Mucosa of descending colon (tissue), 3 donors: ENCODE results near the gene SAP30L. TPM values are rescaled to one million over a fixed set of nuclear protein-coding genes. Genes with fewer than 3 reads are reported as not detected.

Experiments
- ATAC-seq: fragments of 200-7000 bp; cut with Tn5 transposase; one replicate; pipeline ENCODE4 v1.9.1; 2020; ENCODE audit warnings: mild to moderate bottlenecking, moderate library complexity
- DNase-seq, 3 donors: peaks; one replicate each; pipeline ENCODE4 v3.0.0-alpha.2; 2020
- H3K36me3 ChIP-seq: fragments of 200-600 bp; one replicate; pipeline ENCODE4 v1.8.0; 2021; ENCODE audit warnings: low read depth, mild to moderate bottlenecking
- H3K4me1 ChIP-seq: fragments of 200-600 bp; one replicate; pipeline ENCODE4 v1.8.0; 2021; ENCODE audit warnings: low read depth, mild to moderate bottlenecking
- H3K4me3 ChIP-seq: fragments of 200-600 bp; one replicate; pipeline ENCODE4 v1.8.0; 2021; ENCODE audit warnings: mild to moderate bottlenecking
- H3K9me3 ChIP-seq: fragments of 200-600 bp; one replicate; pipeline ENCODE4 v1.8.0; 2021; ENCODE audit warnings: mild to moderate bottlenecking
- CTCF ChIP-seq: fragments of 200-600 bp; IDR thresholded peaks from one replicate; pipeline ENCODE4 v1.8.0; 2022; ENCODE audit warnings: antibody characterized with exemption, mild to moderate bottlenecking
- intact Hi-C, 2 donors: fragments of 100-400 bp; cut with DNase I in 1 of 2; cut with micrococcal nuclease in 1 of 2; formaldehyde crosslinking; loops; one replicate each; pipeline versions ENCODE4 v1.11.0 to v1.11.1; 2022; cut with DNase I, micrococcal nuclease
- total RNA-seq, 3 donors: library from RNA; stranded (reverse); fragmentation: NEBNext Ultra II Directional in 2 of 3; extraction: Animal tissue kit (Norgen Biotek cat#: 25700) in 2 of 3; gene quantifications; one replicate each; pipeline versions ENCODE4 v1.2.1 to v1.2.4, GENCODE V29; 2021 to 2023
- donor health status: DM: no; HTN: no; CAD: no; lungs with moderate emphysema.
- donor health status: DM: no; HTN: no; CAD: no.
- donor health status: DM: no; HTN: yes; CAD: no.

Gene SAP30L
- total RNA-seq, 3 donors from 2014 or later, result 55.0 to 65.6 (median 63.5) TPM

DNA sequence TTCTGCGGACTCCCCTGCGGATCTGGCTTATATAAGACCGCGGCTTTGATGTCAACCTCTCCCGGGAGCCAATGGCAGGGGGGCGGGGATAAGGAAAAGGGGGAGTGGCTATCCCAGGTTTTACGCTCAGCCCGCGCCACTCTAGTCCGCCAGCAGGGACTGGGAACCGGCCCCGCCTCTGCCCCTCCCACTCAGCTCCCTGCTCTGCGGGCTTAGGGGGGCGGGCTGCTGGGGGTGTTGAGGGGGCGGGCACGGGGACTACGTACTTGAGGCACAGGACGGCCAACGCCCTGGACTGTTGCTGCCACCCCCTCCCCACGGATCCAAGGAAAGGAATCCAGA lies 32.4 kb downstream of the SAP30L start, which contains the start of gene HAND1:
TSS of gene HAND1 (minus strand) at position 4 of the 342 bp plus-strand sequence. CDS start 219 bp downstream, outside the sequence.
- peaks cover 37% of the 10 kb centered on the region for H3K4me1 ChIP-seq
- intact Hi-C loops, result no loop called here
- no peak for TF ChIP-seq CTCF
- ATAC-seq (peak; percentile 82), DNase-seq (peak; percentile 60 to 77 (median 72))
- H3K9me3 ChIP-seq, result no peaks in the 10 kb centered on the region
- H3K4me3 ChIP-seq, result no peak within 1 kb of the TSS
- H3K36me3 ChIP-seq, result no peaks in the 10 kb centered on the region

DNA sequence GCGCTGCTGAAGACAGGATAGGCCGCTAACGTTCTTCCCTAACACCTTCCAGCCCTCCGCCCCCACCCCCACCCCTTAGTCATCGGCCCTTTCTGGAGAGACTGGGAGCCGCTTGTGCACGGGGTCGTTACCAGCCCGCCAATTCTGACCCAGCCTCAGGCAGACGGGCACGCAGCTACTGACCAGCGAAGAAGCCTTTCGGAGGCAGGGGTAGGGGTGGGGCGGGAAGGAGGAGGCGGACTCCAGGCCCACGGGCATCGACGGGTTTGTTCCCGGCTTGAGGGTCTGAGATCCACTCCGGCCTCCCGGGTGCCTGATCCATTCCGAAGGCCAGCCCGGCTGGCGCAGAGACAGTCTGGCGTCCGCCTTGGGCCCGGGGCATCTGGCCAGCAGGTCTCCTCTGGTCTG lies 33.0 kb downstream of the SAP30L start:
- H3K4me1 ChIP-seq, result peaks cover 34% of the 10 kb centered on the region
- no peaks in the 10 kb centered on the region for H3K9me3 ChIP-seq
- no peak for TF ChIP-seq CTCF
- H3K36me3 ChIP-seq, result no peaks in the 10 kb centered on the region
- no peak overlapping the region for H3K4me3 ChIP-seq
- ATAC-seq (no peak), DNase-seq (no peak)
- intact Hi-C loops, result no loop called here

- no peak overlapping the region for H3K4me3 ChIP-seq
- TF ChIP-seq CTCF, result no peak
- intact Hi-C loops, result no loop called here
- H3K36me3 ChIP-seq, result no peaks in the 10 kb centered on the region
- no peaks in the 10 kb centered on the region for H3K9me3 ChIP-seq
- H3K4me1 ChIP-seq, result peaks cover 38% of the 10 kb centered on the region
- DNase-seq (no peak), ATAC-seq (no peak)
These were observed 33.6 kb downstream of the SAP30L start for GRCh38 chr5:154479160-154479943.

- Histone ChIP-seq H3K9me3 (no peaks in the 10 kb centered on the region), H3K4me1 (peaks cover 32% of the 10 kb centered on the region)
These were observed 34.4 kb downstream of the SAP30L start for GRCh38 chr5:154479944-154480750.

DNA sequence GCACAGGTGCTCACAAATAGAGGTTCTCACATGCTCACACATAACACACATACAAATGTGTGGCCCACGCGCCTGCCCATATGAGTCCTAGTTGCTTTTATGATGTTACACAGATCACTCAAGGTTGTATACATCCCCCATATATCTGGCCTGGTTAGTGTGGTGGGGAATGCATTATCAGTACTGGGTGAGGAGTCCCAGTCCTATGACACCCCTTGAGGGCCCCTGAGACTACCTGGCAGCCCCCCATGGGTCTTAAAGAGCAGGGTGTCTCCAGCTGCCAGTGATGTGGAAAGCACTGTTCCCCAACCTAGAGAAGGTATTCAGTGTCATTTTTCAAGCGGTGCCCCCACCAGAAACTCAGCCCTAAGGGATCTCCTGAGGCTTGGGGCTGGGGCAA lies 35.0 kb downstream of the SAP30L start:
- TF ChIP-seq CTCF, result no peak
- H3K4me1 ChIP-seq, result peaks cover 25% of the 10 kb centered on the region
- no peak overlapping the region for H3K4me3 ChIP-seq
- DNase-seq (no peak), ATAC-seq (no peak)
- intact Hi-C loops, result no loop called here
- H3K36me3 ChIP-seq, result no peaks in the 10 kb centered on the region
- H3K9me3 ChIP-seq, result no peaks in the 10 kb centered on the region

More at GRCh38 chr5:154479944-154480750, 34.4 kb downstream of the SAP30L start:
- no peak for TF ChIP-seq CTCF
- DNase-seq (no peak), ATAC-seq (no peak)
- no peaks in the 10 kb centered on the region for H3K36me3 ChIP-seq
- no peak overlapping the region for H3K4me3 ChIP-seq
- intact Hi-C loops, result no loop called here
